NB4 (cell line): ENCODE measurements around the gene SLC8A2.

Source experiments
- DNase-seq: peaks from one replicate; pipeline ENCODE4 v3.0.0; 2010; ENCODE audit warnings: low read depth
- H3K4me3 ChIP-seq: one replicate; pipeline ENCODE4 v1.5.1; 2011; ENCODE audit warnings: mild to moderate bottlenecking, low read depth, low read length, moderate library complexity
- CTCF ChIP-seq: IDR thresholded peaks from one replicate; pipeline ENCODE4 v1.5.1; 2012; ENCODE audit warnings: low read depth, low read length
- MAX ChIP-seq: IDR thresholded peaks from 2 replicates; pipeline ENCODE4 v1.6.1; 2011; ENCODE audit warnings: low read depth, low read length
- MYC ChIP-seq: IDR thresholded peaks from 2 replicates; pipeline ENCODE4 v1.6.1; 2011; ENCODE audit warnings: low read depth, low read length
- POLR2A ChIP-seq: IDR thresholded peaks from 2 replicates; pipeline ENCODE4 v1.6.1; 2011; ENCODE audit warnings: mild to moderate bottlenecking; ENCODE audit not compliant: insufficient read length; ENCODE audit errors: extremely low read depth

The SLC8A2 gene

GRCh38 chr19:47476438-47476972 lies 4.8 kb upstream of the SLC8A2 start:
- H3K4me3 ChIP-seq, result no peak overlapping the region
- no peak for DNase-seq
- TF ChIP-seq POLR2A (no peak), CTCF (no peak), MYC (no peak), MAX (no peak)

- TF ChIP-seq POLR2A, result no peak
- no peak for TF ChIP-seq CTCF
- no peak for TF ChIP-seq MYC
- no peak for TF ChIP-seq MAX
- no peak for DNase-seq
- H3K4me3 ChIP-seq, result no peak overlapping the region
Measured at GRCh38 chr19:47475465-47475864, 3.8 kb upstream of the SLC8A2 start.

GRCh38 chr19:47473336-47473735 lies 1.6 kb upstream of the SLC8A2 start:
- H3K4me3 ChIP-seq, result no peak overlapping the region
- DNase-seq, result no peak
- TF ChIP-seq POLR2A, result no peak
- TF ChIP-seq MYC, result no peak
- no peak for TF ChIP-seq CTCF
- no peak for TF ChIP-seq MAX

GRCh38 chr19:47471381-47471732 lies 336 bp downstream of the SLC8A2 start:
- DNase-seq, result no peak
- H3K4me3 ChIP-seq, result no peak overlapping the region
- TF ChIP-seq CTCF, result no peak
- no peak for TF ChIP-seq POLR2A
- no peak for TF ChIP-seq MYC
- TF ChIP-seq MAX, result no peak

- no peak for TF ChIP-seq MYC
- no peak for TF ChIP-seq MAX
- TF ChIP-seq CTCF, result no peak
- TF ChIP-seq POLR2A, result no peak
- no peak overlapping the region for H3K4me3 ChIP-seq
- DNase-seq, result no peak
Measured at GRCh38 chr19:47470447-47471195, 1.1 kb downstream of the SLC8A2 start.
